Skeletal muscle satellite cell (primary cell): ENCODE measurements around the gene MGST3.
"Not testable (repeated sequence)": the region's sequence is repeated elsewhere in the genome, so short reads cannot be mapped to it uniquely, and the experiment has no call there.

Experiments
- H3K27me3 ChIP-seq: 2 replicates; pipeline ENCODE4 v1.7.0; 2013; ENCODE audit warnings: low read length; ENCODE audit not compliant: control insufficient read depth, insufficient read depth
- H3K36me3 ChIP-seq: 2 replicates; pipeline ENCODE4 v1.7.0; 2013; ENCODE audit warnings: mild to moderate bottlenecking, control low read depth, low read length; ENCODE audit not compliant: insufficient read depth
- H3K4me1 ChIP-seq: 2 replicates; pipeline ENCODE4 v1.7.0; 2013; ENCODE audit warnings: low read length; ENCODE audit not compliant: control insufficient read depth, insufficient read depth
- H3K4me2 ChIP-seq: 2 replicates; pipeline ENCODE4 v1.7.0; 2013; ENCODE audit warnings: mild to moderate bottlenecking, low read length
- H3K4me3 ChIP-seq: 2 replicates; pipeline ENCODE4 v1.7.0; 2013; ENCODE audit warnings: low read length
- H3K9ac ChIP-seq: 2 replicates; pipeline ENCODE4 v1.7.0; 2013; ENCODE audit warnings: mild to moderate bottlenecking, low read depth, low read length, moderate library complexity
- H3K9me3 ChIP-seq: replicated peaks from 2 replicates; pipeline ENCODE4 v1.7.0; 2013; ENCODE audit warnings: mild to moderate bottlenecking, control low read depth, low read length

MGST3 gene

DNA sequence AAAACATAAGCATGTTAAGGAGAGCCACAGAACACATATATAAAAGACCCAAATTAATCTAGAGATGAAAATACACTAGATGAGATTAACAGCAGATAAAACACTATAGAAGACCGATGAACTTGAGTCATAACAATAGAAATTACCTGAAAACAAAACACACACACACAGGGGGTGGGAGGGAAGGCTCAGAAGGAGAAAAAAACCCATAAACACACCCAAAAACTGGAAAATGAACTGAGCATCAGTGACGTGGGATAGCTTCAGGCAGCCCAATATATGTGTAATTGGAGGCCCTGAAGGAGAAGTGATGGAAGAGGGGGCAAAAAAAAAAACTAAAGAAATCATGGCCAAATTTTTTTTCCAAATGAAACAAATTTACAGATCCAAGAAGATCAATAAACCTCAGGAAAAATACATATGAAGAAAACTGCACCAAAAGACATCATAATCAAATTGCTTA, 56.0 kb downstream of the MGST3 start:
- H3K4me2 ChIP-seq: no peak overlapping the region
- H3K27me3 ChIP-seq: no peaks in the 10 kb centered on the region
- H3K9ac ChIP-seq: no peak overlapping the region
- H3K36me3 ChIP-seq: peaks cover 30% of the 10 kb centered on the region
- no peaks in the 10 kb centered on the region for H3K9me3 ChIP-seq
- no peaks in the 10 kb centered on the region for H3K4me1 ChIP-seq
- no peak overlapping the region for H3K4me3 ChIP-seq

GRCh38 chr1:165688046-165688445, 57.0 kb downstream of the MGST3 start:
- Histone ChIP-seq H3K4me1 (no peaks in the 10 kb centered on the region), H3K36me3 (peaks cover 20% of the 10 kb centered on the region), H3K4me2 (no peak overlapping the region), H3K27me3 (no peaks in the 10 kb centered on the region), H3K4me3 (no peak overlapping the region), H3K9ac (no peak overlapping the region), H3K9me3 (no peaks in the 10 kb centered on the region)

GRCh38 chr1:165695031-165695430, 64.0 kb downstream of the MGST3 start:
- peaks cover 18% of the 10 kb centered on the region for H3K4me1 ChIP-seq
- H3K4me3 ChIP-seq: no peak overlapping the region
- H3K9me3 ChIP-seq: no peaks in the 10 kb centered on the region
- H3K9ac ChIP-seq: no peak overlapping the region
- no peaks in the 10 kb centered on the region for H3K27me3 ChIP-seq
- H3K36me3 ChIP-seq: peaks cover 3% of the 10 kb centered on the region
- no peak overlapping the region for H3K4me2 ChIP-seq

DNA sequence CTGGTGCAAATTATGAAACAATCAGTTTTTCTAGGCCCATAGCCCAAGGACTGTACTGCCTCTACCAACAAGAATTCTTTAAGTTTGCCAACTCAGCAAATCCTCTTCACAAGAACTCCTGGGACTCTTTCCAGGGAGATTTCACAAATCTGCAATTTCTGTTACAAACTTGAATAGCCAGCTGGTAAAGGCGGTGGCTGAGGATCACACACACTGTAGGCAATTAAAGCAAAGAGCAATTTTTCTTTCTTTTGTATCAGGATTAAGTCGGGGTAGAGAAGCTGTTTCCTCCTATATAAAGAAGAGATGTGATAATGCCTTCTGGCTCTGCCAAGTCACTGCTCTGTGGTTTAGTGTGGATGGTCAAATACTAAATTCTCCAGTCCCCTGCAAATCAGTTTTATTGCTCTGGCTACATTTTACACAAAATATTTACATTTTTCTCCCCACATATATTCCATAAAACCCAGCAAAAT, 65.6 kb downstream of the MGST3 start:
- Histone ChIP-seq H3K27me3 (no peaks in the 10 kb centered on the region), H3K36me3 (peaks cover 3% of the 10 kb centered on the region), H3K9ac (peak overlapping the region; percentile 93), H3K4me3 (peak overlapping the region; percentile 93), H3K4me1 (peaks cover 18% of the 10 kb centered on the region), H3K4me2 (peak overlapping the region; percentile 78), H3K9me3 (no peaks in the 10 kb centered on the region)

DNA sequence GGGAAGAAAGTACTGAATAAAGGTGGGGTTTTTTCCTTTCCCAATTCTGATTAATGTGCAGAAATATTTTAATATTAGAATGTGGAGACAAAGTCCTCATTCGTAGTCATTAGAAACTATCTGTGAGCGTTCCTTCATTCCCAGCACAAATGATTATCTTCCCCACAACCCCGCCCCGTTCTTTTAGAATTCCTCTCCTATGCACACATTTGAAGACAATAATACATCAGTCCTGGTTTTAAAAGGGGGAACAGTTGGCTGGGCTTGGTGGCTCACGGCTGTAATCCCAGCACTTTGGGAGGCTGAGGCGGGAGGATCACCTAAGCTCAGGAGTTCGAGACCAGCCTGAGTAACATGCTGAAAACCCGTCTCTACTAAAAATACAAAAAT, 66.5 kb downstream of the MGST3 start:
- Histone ChIP-seq H3K4me3 (peak overlapping the region; percentile 93), H3K4me2 (peak overlapping the region; percentile 78), H3K27me3 (no peaks in the 10 kb centered on the region), H3K36me3 (peaks cover 3% of the 10 kb centered on the region), H3K9ac (peak overlapping the region; percentile 93), H3K4me1 (peaks cover 18% of the 10 kb centered on the region), H3K9me3 (no peaks in the 10 kb centered on the region)

DNA sequence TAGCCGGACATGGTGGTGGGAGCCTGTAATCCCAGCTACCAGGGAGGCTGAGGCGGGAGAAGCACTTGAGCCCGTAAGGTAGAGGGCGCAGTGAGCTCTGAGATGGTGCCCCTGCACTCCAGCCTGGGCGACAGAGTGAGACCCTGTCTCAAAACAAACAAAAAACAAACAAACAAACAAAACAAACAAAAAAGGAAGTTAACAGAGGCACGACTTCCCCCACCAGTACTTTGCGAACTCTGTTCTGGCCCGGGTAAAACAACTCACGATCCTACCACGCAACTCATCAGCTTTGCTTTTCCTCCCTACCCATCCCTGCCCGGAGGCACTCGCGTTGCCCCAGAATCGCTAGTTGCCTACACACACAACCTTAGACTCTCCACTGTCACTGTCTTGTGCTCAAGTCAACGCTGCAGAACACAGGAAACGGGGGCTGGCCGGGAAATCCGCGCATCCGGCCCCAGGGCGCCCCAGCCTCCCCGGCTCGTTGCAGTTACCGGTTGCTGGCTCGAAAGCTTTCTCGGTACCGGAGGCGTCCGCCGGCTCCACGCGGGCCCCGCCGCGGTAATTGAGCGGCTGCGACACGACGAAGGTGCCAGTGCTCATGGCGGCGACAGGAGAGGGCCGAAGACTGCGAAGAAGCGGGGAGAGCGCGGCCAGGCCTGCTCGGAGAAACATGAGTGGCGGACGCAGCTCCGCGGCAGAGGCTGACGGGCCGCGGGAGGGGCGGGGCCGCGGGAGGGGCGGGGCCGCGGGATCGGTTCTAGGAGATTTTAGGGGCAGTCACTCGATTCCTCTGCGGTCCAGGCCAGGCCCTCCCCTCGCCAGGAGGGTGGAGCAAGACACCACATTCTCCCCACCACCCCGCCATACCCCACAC, 67.1 kb downstream of the MGST3 start, which contains the start of gene ALDH9A1:
TSS of gene ALDH9A1 (minus strand) at position 682 of the 880 bp plus-strand sequence. CDS start at position 678, 4 bp downstream.
- Histone ChIP-seq H3K4me1 (peaks cover 18% of the 10 kb centered on the region), H3K36me3 (peaks cover 3% of the 10 kb centered on the region), H3K4me3 (peak within 1 kb of the TSS; percentile 93), H3K9ac (peak within 1 kb of the TSS; percentile 93), H3K9me3 (no peaks in the 10 kb centered on the region), H3K4me2 (peak within 1 kb of the TSS; percentile 78), H3K27me3 (no peaks in the 10 kb centered on the region)

- Histone ChIP-seq H3K27me3 (no peaks in the 10 kb centered on the region), H3K9ac (peak overlapping the region; percentile 93), H3K9me3 (no peaks in the 10 kb centered on the region)
Measured at GRCh38 chr1:165698761-165699052, 67.7 kb downstream of the MGST3 start.

DNA sequence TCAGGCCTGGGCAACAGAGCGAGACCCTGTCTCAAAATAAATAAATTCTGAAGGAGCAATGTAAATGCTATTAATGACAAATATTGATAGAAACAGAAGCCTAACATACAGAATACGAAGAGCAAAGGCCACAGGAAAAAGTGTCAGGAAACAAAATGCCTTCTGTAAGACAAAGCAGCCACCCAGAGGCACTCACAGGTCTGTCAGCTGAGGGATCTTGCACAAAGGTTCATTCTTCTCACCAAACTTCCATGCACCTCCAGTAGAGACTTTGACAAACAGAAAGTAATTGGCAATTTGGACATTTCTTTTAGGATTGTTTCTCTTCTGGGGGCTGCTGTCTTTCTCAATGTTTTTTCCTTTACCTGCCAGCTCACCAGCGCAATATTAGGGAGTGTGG, 68.5 kb downstream of the MGST3 start:
- Histone ChIP-seq H3K4me2 (no peak overlapping the region), H3K4me3 (no peak overlapping the region), H3K27me3 (no peaks in the 10 kb centered on the region), H3K36me3 (no peaks in the 10 kb centered on the region), H3K9me3 (no peaks in the 10 kb centered on the region), H3K9ac (no peak overlapping the region), H3K4me1 (peaks cover 18% of the 10 kb centered on the region)

More at GRCh38 chr1:165698761-165699052, 67.7 kb downstream of the MGST3 start:
- H3K4me3 ChIP-seq: peak overlapping the region; percentile 93
- H3K36me3 ChIP-seq: peaks cover 3% of the 10 kb centered on the region
- peak overlapping the region; percentile 78 for H3K4me2 ChIP-seq
- H3K4me1 ChIP-seq: peaks cover 18% of the 10 kb centered on the region

DNA sequence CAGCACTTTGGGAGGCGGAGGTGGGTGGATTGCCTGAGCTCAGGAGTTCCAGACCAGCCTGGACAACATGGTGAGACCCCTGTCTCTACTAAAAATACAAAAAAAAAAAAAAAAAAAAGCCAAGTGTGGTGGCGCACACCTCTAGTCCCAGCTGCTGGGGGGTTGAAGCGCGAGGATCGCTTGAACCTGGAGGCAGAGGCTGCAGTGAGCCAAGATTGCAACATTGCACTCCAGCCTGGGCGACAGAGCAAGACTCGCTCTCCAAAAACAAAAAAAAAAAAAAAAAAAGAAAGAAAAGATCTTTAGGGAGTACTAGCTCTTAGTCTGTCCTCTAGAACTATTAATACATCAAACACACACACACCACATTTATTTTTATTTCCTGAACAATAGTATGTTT, 70.9 kb downstream of the MGST3 start:
- H3K4me3 ChIP-seq, H3K27me3 ChIP-seq, H3K9ac ChIP-seq, H3K4me2 ChIP-seq, H3K36me3 ChIP-seq, H3K4me1 ChIP-seq, H3K9me3 ChIP-seq: not testable (repeated sequence)

DNA sequence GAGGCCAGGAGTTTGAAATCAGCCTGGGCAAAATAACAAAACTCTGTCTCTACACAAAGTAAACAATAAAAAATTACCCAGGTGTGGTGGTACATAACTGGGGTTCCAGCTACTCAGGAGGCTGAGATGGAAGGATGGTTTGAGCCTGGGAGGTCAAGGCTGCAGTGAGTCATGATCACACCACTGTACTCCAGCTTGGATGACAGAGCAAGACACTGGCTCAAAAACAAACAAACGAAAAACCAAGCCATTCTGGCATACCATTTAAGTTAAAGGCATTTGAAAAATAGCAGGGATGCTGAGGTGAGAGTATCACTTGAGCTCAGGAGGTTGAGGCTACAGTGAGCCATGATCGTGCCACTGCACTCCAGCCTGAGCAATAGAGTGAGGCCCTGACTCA, 72.6 kb downstream of the MGST3 start:
- Histone ChIP-seq H3K4me2 (no peak overlapping the region), H3K36me3 (no peaks in the 10 kb centered on the region), H3K27me3 (peaks cover 9% of the 10 kb centered on the region), H3K9me3 (no peaks in the 10 kb centered on the region), H3K4me3 (no peak overlapping the region), H3K4me1 (peaks cover 2% of the 10 kb centered on the region), H3K9ac (no peak overlapping the region)
